Measurements from ENCODE around the gene SPDEF.
A peak's percentile ranks its signal among the peaks of the same experiment; 100 is the strongest.

Gene SPDEF

DNA sequence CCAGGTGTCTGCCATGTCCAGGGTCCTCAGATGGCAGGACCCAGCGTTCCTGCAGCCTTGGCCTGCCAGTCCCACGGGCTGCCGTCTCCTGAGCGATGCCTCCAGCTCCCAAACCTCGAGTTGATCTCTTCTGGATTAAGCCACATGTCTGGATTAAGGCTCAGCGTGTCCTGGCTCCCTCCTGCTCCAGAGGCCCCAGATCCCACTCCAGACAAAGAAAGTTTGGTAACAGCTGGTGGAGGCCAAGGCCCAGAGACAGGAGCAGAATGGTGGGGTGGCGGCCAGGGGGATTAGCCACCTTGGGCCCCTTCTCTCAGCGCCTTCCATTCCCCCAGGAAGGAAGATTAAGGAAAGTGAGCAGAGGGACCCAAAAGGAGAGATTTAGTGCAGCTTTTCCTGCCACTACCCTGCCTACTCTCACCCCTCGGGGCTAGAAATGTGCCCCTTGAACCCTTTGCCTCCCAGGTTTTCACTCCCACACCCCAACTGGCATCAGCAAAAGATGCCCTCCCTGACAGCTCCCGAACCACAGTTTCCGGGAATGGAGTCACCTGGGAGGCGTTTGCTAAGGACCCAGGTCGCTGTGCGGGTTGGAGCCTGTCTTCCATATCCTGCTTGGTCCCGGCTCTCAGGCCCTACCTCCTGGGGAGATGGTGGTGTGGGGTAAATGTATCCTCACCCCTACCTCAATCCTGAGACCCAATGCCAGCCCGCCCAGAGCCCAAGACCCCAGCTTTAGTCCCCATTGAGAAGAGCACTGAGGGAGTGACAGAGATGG is 6.9 kb downstream of the SPDEF start:
- DNase-seq (ENCODE audit: low read depth in 2 of 2) = no peak
- H3K4me3 ChIP-seq (replicated peaks in 1 of 2; ENCODE audit: low read depth in 2 of 2, low read length in 2 of 2) = no peak overlapping the region
- TF ChIP-seq CTCF (IDR thresholded peaks at IDR 0.05; ENCODE audit: low read depth, low read length) = no peak

DNA sequence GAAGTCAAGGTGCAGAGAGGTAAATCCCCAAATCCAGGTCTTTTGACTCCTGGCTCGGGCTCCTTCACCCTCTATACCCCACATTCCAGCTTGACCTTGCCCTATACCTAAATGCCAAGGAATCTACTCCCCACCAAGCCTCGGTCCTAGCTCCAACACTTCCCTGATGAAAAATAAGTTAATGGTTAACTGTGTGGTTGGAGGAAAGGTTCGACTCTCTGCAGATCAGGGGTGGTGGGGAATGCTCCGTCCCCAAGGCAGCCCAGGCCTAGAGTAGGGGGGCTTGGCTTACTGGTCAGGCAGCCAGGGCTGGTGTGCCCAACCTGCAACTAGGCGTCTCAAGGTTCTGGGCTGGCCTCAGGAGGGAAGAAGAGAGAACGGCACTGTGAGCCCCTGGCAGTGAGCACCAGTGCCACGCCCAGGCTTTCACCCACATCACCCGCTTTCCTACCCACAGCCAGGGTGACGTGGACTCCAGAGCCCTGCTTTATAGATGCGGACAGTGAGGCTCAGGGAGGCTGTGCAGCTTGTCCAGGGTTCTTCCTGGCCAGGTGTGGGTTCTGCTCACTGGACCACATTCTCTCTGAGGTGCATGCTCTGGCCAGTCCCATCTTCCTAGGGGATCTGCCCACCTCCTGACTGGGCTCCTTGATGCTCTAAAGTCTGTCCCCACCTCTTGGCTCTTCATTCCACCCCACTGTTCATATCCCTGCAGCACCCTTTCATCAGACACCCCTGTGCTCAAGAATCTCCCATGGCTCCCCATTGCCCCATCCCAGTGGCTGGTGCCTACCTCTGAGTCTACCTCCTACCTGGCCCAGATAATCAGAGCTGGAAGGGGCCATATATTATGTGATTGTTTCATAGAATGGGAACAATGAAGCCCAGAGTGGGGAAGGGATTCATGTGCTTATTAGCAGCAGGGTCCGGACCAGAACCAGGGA is 8.2 kb downstream of the SPDEF start:
- TF ChIP-seq CTCF (IDR thresholded peaks at IDR 0.05; ENCODE audit: low read depth, low read length) = no peak
- DNase-seq (ENCODE audit: low read depth in 2 of 2) = no peak
- H3K4me3 ChIP-seq (replicated peaks in 1 of 2; ENCODE audit: low read depth in 2 of 2, low read length in 2 of 2) = no peak overlapping the region

GRCh38 chr6:34546551-34547321 is 9.4 kb downstream of the SPDEF start:
- H3K4me3 ChIP-seq (replicated peaks in 1 of 2; ENCODE audit: low read depth in 2 of 2, low read length in 2 of 2) = no peak overlapping the region
- DNase-seq (ENCODE audit: low read depth in 2 of 2) = peak in 1 of 2 donors; percentile 56
- no peak for TF ChIP-seq CTCF (IDR thresholded peaks at IDR 0.05; ENCODE audit: low read depth, low read length)

DNA sequence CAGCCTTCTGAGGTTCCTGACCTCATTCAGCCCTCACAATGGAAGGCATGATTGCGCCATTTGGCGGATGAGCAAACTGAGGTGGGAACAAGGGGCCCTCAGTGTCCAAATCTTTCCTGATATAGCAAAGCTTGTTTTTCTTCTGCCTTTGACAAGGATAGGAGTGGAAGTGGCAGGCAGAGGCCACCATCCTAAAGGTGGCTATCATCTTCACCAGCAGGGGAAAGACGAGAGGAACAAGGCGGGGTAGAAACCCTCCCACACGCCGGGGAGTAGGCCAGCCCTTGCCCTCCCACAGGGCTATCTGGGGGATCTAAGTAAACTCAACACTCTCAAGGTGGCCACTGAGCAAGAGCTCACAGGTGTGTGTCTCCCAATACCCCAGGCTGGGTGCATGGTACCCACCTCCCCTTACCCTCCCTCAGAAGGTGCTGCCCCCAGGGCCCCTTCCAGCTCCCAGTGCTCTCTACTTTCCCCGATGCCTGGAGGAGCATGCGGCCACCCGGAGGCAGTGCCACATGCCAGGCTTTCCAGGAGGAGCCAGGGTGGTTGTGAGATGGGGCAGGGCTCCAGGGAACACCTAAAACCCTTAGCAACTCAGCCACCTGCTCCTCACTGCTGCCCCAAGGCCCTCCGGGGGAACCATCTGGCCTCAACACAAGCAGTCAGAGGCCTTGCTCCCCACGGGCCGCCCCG is 11.2 kb downstream of the SPDEF start:
- peak; percentile 29 to 34 for DNase-seq (ENCODE audit: low read depth in 2 of 2)
- TF ChIP-seq CTCF (IDR thresholded peaks at IDR 0.05; ENCODE audit: low read depth, low read length) = no peak
- no peak overlapping the region for H3K4me3 ChIP-seq (replicated peaks in 1 of 2; ENCODE audit: low read depth in 2 of 2, low read length in 2 of 2)

- TF ChIP-seq CTCF (IDR thresholded peaks at IDR 0.05; ENCODE audit: low read depth, low read length) = no peak
These were observed 12.0 kb downstream of the SPDEF start for GRCh38 chr6:34544052-34544604.

GRCh38 chr6:34543421-34543820 is 12.7 kb downstream of the SPDEF start:
- TF ChIP-seq CTCF (IDR thresholded peaks at IDR 0.05; ENCODE audit: low read depth, low read length) = no peak
- no peak overlapping the region for H3K4me3 ChIP-seq (replicated peaks in 1 of 2; ENCODE audit: low read depth in 2 of 2, low read length in 2 of 2)
- peak; percentile 71 to 73 for DNase-seq (ENCODE audit: low read depth in 2 of 2)

More at GRCh38 chr6:34544052-34544604, 12.0 kb downstream of the SPDEF start:
- no peak overlapping the region for H3K4me3 ChIP-seq (replicated peaks in 1 of 2; ENCODE audit: low read depth in 2 of 2, low read length in 2 of 2)
- no peak for DNase-seq (ENCODE audit: low read depth in 2 of 2)

Measured in cardiac fibroblast (primary cell).